SKM-1 (cell line): ENCODE results near the gene BUB3.
"Not testable (repeated sequence)": the region's sequence is repeated elsewhere in the genome, so short reads cannot be mapped to it uniquely, and the experiment has no call there.

Experiments
- DNase-seq: peaks from one replicate; lab custom pipeline; 2025; ENCODE audit not compliant: unreplicated experiment; lab: John Stamatoyannopoulos, UW

Gene BUB3

DNA sequence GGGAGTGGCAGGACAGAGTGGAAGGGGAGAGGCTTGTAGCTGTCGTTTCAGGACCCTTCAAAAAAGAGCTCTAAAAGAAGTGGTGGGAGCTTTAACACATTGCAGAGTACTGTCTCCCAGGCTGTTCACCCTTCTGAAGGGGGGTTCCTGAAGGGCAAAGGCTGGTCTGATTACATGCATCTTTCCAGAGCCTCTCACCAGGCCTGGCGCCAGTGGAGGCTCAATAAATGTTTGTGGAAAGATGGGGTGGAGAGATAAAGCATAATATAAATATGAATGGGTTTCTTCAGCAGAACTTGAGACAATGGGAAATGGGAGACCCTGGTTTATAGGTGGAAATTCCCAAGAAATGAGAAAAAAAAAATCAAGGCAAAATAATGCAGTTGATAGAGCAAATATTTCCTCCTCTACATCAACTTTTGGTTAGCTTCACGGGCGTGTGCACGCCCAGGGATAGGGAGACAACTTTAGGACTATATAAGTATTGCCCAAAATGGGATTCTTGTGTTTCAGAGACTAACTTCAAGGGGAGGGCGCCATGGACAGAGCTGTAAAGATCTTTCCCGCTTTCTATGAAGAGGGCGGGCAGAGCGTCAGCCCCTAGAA, 613 bp upstream of the BUB3 start:
- no peak for DNase-seq

DNA sequence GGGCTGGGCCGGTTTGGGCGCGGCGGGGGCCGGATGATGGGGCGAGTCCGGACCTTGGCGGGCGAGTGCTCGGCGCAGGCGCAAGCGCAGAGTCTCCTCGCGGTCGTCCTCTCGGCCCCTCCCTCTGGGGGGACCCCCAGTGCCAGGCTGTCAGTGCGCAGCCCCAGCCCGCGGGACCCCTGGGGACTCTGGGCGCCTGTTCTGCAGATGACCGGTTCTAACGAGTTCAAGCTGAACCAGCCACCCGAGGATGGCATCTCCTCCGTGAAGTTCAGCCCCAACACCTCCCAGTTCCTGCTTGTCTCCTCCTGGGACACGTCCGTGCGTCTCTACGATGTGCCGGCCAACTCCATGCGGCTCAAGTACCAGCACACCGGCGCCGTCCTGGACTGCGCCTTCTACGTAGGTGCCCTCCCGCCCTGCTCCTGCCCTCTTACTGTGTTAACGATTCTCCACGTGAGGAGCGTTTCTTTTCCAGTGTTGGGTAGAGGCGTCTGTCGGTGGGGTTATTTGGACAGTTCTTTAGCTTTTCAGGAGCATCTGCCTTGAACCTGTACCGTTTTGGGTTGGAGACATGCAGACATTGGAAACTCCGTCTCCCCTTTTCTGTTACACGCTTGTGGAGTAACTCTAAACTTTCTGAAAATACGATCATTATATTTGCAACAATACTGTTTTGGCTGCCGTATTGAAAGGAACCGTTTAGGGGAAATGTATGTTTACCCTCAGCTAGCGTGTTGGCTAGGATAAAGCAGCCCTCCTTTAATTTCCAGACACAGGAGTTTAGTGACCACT, 706 bp downstream of the BUB3 start:
- no peak for DNase-seq

DNA sequence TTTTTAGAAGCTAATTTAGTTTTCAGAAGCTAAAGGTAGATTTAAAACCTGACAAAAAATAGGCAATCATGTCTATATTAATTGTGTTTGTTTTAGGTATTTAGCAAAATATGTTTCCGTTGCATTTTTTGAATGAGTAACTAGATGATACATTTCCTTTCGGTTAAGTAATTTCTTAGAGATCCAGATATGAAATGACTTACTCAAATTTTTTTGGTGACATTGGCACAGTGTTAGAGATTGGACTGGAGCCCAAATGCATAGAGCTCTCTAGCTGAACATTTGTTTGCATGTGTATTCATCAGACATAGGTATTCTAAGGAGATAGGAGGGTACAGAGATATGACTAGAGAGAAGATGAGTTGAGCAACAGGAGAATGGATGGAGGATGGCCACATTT, 1.9 kb downstream of the BUB3 start:
- no peak for DNase-seq

DNA sequence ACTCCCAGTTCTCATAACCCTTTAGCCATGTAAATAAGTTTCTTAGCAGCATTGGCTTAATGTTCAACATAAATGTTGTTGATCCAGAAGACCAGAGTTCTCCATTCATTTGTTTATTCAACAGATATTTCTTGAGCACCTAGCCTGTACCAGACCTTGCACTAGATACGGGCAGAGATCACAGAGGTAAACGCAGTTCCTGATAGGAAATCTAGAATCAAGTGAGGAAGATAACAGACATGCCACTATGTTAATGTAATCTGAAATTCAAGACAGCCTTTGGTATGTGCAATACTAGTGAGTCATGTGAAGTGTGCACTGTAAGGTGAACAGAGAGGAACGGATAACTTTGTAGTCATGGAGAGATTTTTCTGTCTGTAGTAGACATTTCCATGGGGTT, 3.0 kb downstream of the BUB3 start:
- DNase-seq, result no peak

DNA sequence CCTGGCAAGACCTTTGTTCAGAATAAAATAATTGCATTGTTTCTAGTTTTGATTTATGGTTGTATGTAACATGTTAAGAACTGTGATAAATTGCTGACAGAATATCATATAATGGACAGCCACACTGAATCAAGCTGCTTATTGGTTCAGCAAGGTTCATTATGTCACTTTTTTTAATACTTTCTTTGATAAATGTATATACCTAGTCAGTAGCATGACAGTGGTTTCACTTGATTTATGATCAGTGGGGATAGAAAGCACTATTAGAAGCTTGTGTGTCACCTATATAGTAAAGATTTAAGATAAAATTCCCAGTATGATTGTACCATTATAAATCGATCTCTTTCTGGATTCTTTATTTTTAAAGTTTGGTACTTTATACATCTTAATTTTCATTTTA, 4.5 kb downstream of the BUB3 start:
- no peak for DNase-seq

DNA sequence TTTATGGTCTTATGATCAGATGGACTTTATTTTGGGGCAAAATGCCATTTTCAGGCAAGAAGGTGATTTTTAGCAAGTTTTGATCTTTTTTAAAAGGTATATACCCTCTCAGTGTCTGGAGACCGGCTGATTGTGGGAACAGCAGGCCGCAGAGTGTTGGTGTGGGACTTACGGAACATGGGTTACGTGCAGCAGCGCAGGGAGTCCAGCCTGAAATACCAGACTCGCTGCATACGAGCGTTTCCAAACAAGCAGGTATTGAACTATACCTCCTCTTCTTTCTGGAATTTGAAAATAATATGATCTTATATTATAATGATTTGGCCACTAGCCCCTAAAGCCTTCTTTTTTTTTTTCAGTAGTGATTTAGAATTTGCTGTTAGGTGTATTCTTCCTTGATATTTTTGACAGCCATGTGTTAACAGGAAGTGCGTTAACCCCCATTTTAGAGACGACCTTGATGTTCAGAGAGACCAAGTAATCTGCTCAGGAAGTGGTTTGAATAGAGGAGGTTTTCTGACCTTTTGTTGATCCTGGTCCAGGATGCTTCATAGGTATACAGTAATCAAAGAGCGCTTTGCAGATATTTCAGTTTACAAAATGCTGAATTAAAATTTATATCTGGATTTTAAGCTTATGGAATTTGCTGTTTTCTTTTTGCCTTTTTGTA, 6.2 kb downstream of the BUB3 start:
- no peak for DNase-seq

DNA sequence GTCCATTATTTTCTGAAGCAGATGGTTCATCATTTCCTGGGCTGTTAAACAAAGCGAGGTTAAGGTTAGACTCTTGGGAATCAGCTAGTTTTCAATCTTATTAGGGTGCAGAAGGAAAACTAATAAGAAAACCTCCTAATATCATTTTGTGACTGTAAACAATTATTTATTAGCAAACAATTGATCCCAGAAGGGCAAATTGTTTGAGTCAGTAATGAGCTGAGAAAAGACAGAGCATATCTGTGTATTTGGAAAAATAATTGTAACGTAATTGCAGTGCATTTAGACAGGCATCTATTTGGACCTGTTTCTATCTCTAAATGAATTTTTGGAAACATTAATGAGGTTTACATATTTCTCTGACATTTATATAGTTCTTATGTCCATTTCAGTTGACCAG, 10.1 kb downstream of the BUB3 start:
- no peak for DNase-seq

DNA sequence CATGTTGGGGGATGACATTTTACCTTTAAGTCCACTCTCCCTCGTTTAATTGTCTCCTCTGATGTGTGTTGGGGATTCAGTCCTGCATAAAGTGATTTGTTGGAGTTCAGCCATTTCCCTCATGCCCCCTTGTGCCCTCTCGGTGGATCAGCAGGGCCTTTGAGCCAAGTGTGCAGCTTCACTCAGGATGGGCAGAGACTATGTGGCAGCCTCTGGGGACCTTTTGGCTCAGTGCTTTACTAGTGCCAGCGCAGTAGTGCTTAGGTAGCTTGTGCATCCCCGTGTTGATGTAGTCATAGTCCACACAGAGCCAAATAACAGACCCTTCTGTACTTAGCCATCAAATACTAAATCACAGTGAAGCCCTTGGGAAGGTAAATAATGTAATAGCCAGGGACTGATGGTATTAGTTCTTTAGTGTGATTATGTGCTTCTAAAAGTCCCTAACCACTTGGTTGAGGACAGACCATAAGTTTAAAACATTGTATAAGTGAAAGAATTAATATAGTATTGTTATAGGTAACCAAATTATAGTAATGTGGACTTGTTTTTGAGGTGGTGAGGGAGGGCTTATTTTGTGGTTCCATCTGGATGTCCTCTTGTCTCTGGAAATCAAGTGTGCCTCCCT, 11.4 kb downstream of the BUB3 start:
- DNase-seq, result no peak

DNA sequence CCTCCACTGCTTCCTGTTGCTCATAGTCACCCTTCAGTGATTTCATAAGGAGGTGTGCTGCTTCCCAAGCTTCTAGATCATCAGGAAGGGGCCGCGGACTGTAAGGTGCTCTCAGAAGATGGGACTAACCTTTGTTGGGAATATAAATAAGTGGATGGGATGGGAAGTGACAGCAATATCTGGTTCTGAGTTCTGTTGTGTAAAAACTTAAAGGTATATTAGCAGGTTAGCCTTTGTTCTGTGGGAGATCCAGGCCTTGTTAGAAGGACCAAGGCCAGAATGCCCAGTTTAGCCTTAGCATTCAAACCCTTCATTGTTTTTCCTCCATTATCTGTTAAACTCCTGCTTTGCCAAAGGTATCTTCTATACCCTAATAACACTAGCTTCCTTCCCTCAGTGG, 12.4 kb downstream of the BUB3 start:
- DNase-seq, result no peak

DNA sequence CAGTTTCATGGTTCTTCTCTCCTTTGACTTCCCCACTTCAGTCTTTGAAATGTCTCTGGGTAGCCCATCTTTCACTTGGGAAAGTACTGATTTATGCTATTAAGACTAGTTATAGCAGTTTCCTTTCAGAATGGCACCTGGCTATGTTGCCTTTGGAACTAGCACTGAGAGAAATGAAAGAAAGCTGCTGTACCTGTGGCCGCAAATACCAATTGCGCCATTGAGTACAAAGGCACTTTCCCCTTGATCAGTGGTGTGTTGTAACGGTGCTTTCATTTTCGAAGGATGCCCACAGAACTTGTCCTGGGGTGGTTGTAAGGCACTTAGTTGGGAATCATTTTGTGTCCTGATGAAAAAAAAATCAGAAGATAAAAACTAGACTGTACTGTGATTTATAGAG, 16.8 kb downstream of the BUB3 start:
- DNase-seq, result no peak

DNA sequence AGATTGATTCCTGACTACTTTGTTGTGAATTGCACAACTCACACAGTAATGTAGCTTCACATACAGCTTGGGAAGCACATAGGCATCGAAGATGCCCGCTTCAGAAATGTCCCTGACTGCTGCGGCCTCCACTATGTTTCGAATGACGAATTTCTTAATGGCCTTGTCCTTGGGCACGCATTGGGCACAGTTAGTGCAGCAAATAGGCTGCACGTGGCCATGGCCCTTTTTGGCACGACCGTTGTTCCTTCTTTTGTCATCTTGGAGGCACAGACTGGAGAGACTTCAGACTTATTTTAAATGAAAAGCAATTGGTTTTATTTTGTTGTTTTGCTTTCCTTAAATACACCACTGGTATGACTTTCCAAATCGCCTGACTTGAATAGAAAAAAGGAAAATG, 17.4 kb downstream of the BUB3 start:
- not testable (repeated sequence) for DNase-seq

DNA sequence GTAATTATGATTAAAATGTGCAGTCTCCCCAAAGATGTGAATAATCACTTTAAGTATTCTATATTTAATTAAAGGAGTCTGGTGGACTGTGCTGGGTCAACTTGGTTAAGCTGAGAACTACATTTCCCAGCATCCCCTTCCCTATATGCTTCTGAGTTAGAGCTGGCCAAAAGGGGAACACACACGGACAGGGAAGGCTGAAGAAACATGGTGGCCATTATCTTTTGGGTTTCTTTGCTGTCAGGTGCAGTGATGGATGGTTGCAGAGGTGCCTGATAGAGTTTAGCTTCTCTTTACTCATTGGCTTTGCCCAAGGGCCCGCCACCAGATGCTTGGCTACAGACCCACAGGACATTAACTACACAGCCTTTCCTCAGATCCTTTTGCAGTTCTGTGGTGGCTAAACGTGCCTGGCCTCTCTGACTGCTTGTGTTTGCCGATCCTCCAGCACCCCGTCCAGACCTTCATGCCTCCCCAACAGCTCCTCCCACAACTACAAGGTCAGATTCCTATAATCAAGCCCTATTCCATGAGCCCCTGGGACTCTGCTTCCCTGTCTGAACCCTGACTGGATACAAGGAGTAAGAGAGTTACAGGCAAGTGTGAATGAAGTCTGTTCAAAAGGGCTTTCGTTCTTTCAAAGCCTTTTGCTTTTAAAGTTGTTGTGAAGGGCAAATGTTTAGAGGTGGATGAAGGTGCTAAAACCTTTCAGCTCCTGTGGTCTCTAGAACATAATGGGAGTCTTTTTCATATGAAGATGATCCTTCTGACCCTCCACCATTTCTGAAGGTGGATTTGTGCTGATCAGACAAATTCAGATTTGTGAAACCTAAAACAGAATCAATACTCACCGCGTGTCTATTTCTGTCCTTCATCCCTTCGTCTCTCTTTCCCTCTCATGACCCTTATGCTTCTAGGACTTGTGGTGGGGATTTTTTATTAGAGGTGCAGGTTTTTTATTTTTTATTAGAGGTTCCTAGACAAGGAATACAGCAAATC, 21.5 kb downstream of the BUB3 start:
- DNase-seq, result no peak

DNA sequence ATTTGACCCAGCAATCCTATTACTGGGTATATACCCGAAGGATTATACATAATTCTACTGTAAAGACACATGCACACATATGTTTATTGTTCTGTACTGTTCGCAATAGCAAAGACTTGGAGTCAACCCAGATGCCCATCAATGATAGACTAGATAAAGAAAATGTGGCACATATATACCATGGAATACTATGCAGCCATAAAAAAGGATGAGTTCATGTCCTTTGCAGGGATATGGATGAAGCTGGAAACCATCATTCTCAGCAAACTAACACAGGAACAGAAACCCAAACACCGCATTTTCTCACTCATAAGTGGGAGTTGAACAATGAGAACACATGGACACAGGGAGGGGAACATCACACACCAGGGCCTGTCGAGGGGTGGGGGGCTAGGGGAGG, 24.2 kb downstream of the BUB3 start:
- not testable (repeated sequence) for DNase-seq

DNA sequence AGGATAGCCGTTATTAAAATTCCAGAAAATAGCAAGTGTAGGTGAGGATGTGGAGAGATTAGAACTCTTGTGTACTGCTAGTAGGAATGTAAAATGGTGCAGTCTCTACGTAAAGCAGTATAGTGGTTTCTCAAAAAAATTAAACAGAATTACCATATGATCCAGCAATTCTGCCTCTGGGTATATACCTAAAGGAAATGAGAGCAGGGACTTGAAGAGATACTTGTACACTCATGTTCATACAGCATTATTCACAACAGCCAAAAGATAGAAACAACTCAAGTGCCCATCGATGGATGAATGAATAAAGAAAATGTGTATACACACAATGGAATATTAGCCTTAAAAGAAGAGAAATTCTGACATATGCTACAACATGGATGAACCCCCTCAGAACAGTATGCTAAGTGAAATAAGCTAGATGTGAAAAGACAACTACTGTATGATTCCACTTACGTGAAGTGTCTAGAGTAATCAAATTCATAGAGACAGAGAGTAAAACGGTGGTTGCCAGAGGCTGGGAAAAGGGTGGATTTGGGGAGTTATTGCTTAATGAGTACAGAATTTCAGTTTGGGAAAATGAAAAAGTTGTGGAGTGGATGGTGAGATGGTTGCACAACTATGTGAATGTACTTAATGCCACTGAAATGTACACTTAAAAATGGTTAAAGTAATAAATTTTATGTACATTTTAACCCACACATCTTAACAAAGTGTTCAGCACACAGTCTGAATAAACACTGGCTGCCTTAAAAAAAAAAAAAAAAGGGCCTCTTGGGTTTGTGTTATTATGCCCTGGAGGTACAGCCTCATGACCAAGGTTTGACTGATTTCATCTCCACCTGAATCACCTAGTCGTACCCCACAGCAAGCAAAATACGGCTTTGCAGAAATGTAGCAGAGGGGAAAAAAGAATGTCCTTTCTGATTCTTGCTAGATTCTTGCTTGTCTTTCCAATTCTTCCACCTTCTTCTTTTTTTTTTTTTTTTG, 26.2 kb downstream of the BUB3 start:
- no peak for DNase-seq

DNA sequence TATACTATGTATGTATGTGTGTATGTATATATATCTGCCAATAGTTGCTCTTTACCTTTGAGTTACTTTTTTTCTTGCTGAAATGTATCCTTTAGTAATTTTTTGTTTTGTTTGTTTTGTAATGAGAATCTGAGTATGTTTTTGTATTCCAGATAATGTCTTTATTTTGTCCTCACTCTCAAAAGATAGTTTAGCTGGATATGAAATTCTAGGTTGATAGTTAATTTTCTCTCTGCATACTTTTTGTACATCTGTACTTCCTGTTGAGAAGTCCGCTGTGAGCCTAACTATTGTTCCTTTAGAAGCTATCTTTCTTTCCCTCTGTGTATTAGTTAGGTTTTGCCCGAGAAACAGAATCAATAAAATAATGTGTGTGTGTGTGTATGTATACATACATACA, 29.5 kb downstream of the BUB3 start:
- DNase-seq, result no peak

DNA sequence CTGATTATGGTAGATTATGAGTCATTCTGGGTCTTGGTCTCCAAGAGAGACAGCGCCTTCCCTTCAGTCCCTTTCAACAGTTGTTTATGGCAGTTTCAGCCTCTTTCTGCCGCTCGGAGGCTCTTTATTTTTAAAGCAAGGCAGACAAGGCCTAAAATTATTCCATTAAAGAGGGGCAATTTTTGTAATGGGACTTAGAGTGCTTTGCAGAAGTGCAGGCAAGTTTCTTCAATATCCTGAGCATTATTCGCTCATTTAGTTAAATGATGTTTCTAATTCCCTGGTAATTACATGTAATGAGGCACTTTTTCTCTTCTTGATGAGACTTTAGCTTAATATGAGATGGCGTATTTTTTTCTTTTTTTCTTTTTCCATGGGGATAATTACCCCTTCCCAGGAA, 33.6 kb downstream of the BUB3 start:
- DNase-seq, result no peak

DNA sequence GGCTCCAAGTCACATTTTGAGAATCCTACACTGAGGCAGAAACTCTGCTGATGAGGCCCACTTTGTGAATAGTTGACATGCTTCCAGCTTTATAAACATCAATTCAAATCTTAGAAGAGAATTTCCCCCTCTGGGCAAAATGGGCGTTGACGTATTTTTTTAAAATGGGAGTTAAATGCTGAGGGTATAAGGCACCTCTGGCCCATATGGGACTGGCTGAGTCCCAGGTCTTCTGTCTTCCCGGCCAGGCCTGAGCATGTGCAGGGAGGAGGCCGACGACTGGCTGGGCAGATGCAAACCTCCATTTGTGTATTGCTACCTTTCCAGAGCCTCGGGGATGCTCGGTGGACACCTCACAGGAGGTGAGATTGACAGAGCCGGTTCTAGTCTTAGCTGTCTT, 37.7 kb downstream of the BUB3 start:
- DNase-seq, result no peak

DNA sequence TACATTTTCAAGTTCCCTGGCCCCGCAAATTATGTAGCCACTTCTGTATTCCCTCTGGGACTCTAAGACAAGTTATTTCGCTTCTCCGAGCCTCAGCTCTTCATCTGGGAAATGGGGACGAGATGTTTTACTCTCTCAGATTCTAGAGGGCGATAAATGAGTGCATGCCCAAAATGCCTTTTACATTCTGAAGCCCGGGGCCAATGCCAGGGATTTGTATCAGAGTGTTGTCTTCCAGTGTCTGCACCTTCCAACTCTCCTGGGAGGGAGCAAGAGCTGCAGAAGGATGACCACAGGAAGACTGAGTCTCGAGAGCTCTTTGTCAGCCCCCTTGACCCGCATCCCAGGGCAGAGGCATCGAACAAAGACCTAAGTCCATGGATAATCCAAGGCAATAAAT, 39.9 kb downstream of the BUB3 start:
- DNase-seq, result no peak

DNA sequence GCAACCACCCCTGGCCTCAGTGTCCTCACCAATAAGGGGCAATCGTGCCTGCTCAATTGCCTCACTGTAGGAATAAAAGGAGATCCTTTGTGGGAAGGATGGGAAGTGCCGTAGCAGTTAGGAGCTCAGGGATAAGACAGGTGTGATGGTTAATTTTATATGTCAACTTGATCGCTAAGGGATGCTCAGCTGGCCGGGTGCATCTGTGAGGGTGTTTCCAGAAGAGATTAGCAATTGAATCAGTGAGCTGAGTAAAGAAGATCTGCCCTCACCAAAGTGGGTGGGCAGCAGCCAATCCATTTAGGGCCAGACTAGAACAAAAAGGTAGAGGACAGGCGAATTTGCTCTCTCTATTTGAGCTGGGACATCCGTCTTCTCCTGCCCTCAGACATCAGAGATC, 46.3 kb downstream of the BUB3 start:
- no peak for DNase-seq

DNA sequence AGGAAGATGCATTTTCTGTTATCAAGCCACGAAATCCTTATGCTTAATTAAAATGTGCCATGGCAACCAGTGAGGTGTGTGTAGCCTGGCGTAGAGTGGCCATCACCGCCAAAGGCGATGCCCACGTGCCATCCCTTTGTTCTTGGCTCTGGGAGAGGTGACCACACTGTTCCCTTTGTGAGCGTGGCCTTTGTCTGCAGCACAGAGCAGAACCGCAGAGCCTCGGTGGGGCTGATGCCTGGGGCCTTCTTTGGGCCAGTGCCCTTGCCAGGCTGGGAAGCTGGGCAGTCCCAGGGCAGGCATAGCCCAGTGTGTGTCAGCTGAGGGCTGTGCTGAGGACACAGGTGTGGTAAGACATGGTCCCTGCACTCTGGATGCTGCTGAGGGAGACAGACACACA, 48.3 kb downstream of the BUB3 start:
- no peak for DNase-seq
